ENCODE results near the gene ZNF302.
"Not testable (repeated sequence)": the region's sequence is repeated elsewhere in the genome, so short reads cannot be mapped to it uniquely, and the experiment has no call there.

Gene ZNF302
- 47.7 to 73.6 (median 54.5) reads per million in 4 experiments for total RNA-seq

GRCh38 chr19:34677386-34678084 is at the start of gene ZNF302:
Gene ZNF302, plus strand, starts transcription at chr19:34677678. Its CDS starts 1,127 bp downstream, at chr19:34678805.
- peak; percentile 81 for DNase-seq

DNA sequence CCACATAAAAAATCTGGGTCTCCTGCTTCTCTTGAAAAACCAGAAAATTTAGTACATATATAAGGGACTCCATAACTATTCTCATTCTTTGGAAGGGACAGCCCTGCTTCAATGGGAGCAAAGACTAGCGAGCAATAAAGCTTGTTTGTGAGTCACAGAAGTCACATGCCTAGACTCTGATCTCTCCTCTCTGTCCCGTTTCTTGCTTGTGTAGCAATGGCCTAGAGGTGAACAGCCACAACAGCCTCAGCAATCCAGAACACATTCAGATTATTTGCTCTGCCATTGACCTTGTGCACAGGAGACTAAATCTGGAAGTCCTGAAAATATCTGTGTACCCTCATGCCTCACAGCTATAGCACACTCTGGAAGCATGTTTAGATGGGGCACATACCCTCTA is 43.7 kb upstream of the ZNF302 start:
- DNase-seq, result no peak

GRCh38 chr19:34639491-34640085 is 37.9 kb upstream of the ZNF302 start:
- DNase-seq, result peak; percentile 39

- DNase-seq, result no peak
Measured at GRCh38 chr19:34642241-34642640, 35.2 kb upstream of the ZNF302 start.

- no peak for DNase-seq
Measured at GRCh38 chr19:34644991-34645461, 32.5 kb upstream of the ZNF302 start.

- no peak for DNase-seq
Measured at GRCh38 chr19:34645551-34645950, 31.9 kb upstream of the ZNF302 start.

- no peak for DNase-seq
Measured at GRCh38 chr19:34649886-34650543, 27.5 kb upstream of the ZNF302 start.

- DNase-seq, result no peak
Measured at GRCh38 chr19:34651747-34652146, 25.7 kb upstream of the ZNF302 start.

DNA sequence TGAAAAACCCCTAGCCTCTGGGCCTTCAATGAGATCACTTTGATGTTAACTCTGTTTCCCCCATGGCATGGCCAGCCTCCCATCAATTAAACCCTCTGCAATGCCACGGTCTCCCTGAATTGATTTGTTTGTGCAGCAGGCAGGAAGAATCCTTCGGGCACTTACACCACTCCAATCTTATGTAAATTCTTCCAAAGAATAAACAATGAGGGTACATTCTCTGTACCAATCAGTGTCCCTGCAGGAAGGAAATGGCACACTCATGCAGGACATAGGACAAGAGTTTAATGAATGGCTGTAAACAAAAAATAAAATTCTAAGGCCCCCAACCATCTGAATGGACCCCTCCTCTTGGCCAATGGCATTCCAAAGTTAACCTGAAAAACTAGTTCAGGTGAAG is 22.7 kb upstream of the ZNF302 start:
- no peak for DNase-seq

DNA sequence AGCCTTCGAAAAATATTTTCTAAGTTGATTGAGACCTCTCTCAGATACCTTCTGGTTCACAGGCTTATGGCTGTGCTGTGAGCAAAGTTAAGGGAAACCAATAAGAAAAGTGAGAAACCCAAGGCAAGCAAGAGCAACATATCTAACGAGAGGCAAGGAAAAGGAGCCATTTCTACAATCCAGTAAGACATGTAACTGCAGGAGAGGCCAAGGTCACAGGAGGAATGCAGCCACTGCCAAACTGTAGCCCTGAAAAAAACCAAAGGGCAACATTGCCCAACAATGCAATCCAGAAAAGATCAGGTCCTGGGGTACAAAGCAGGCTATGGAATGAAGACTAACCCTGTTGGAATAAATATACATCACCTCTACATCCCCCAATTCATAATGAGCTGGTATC is 21.8 kb upstream of the ZNF302 start:
- no peak for DNase-seq

DNA sequence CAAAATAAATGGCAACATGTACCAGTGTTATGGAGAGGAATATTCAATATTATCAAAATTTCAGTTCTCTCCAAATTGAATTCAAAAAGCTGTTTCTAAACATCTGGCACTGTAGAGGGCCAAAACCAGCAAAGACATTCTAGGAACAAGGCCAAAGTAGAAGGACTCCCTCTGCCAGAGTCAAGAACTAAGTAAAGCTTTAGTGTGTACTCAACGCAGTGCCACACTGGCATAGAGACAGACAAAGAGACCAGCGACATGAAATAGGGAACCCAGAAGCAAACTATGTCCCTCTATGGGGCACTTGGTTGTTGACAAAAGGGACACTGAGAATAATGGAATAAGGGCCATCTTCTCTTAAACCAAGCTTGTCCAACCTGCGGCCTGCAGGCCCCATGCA is 16.1 kb upstream of the ZNF302 start:
- no peak for DNase-seq

DNA sequence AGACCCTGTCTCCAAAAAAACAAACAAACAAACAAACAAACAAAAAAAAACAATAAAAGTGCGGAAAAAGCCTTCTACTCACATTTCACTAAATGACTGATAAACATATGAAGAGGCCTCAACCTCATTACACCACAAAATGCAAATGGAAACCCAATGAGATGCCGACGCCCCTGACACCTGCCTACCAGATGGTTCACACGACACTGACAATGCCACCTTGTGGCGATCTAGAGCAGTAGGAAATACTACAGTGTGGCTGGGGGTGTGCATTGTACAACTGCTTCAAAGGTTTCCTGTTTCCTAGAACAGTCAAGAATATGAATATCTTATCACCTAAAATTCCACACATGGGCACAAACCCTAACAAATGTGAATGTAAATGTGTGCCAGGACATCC is 14.6 kb upstream of the ZNF302 start:
- DNase-seq, result peak; percentile 13

GRCh38 chr19:34664168-34664567 is 13.3 kb upstream of the ZNF302 start:
- DNase-seq, result no peak

GRCh38 chr19:34664870-34665269 is 12.6 kb upstream of the ZNF302 start:
- DNase-seq, result no peak

DNA sequence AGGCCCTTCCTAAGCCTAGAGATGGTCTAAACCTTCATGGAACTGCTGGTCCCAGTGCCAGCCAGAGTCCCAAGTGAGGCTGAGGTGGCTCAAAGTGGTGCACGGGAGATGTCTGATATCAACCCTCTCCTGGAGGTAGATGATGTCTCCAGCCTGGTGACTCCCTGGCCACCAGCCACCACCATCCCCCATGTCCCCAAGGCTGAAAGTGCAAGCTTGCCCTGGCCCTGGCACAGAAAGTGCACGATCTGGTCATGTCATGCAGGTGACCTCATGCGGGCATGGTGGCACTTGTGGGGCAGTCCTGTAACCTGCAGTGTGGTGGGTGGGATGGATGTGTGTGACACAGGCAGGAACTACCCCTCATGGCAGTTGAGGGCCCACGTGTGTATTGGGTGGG is 12.2 kb upstream of the ZNF302 start:
- DNase-seq, result not testable (repeated sequence)

- DNase-seq, result no peak
Measured at GRCh38 chr19:34666200-34666957, 11.1 kb upstream of the ZNF302 start.

- no peak for DNase-seq
Measured at GRCh38 chr19:34666958-34667265, 10.6 kb upstream of the ZNF302 start.

GRCh38 chr19:34667349-34668076 is 10.0 kb upstream of the ZNF302 start:
- DNase-seq, result no peak

DNA sequence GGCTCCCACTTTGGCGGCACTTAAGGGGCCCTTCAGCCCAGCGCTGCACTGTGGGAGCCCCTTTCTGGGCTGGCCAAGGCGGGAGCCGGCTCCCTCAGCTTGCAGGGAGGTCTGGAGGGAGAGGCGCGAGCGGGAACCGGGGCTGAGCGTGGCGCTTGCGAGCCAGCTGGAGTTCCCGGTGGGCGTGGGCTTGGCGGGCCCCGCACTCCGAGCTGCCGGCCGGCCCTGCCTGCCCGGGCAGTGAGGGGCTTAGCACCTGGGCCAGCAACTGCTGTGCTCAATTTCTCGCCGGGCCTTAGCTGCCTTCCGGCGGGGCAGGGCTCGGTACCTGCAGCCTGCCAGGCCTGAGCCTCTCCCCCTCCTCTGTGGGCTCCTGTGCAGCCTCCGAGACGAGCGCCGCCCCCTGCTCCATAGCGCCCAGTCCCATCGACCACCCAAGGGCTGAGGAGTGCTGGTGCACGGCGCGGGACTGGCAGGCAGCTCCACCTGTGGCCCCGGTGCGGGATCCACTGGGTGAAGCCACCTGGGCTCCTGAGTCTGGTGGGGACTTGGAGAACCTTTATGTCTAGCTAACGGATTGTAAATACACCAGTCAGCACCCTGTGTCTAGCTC is 9.3 kb upstream of the ZNF302 start:
- DNase-seq, result not testable (repeated sequence)

GRCh38 chr19:34668690-34669089 is 8.8 kb upstream of the ZNF302 start:
- not testable (repeated sequence) for DNase-seq

- no peak for DNase-seq
Measured at GRCh38 chr19:34669305-34669704, 8.2 kb upstream of the ZNF302 start.

GRCh38 chr19:34671972-34672371 is 5.5 kb upstream of the ZNF302 start:
- DNase-seq, result no peak
